ENCODE measurements around the gene UGDH. TPM values are rescaled to one million over a fixed set of nuclear protein-coding genes. Genes with fewer than 3 reads are reported as not detected.

Gene UGDH
- total RNA-seq, 2 donors from 2014 or later = 12.2 to 34.7 TPM

GRCh38 chr4:39565878-39566600, 38.8 kb upstream of the UGDH start:
- no peak for TF ChIP-seq CTCF (IDR thresholded peaks at IDR 0.05)
- H3K9me3 ChIP-seq = no peaks in the 10 kb centered on the region
- no peaks in the 10 kb centered on the region for H3K4me1 ChIP-seq
- peaks cover 12% of the 10 kb centered on the region for H3K36me3 ChIP-seq
- no peak for DNase-seq (ENCODE audit: low spot score)
- H3K4me3 ChIP-seq = no peak overlapping the region
- peak overlapping the region in 1 of 2 donors; percentile 27 for H3K27ac ChIP-seq
- no peaks in the 10 kb centered on the region for H3K27me3 ChIP-seq

GRCh38 chr4:39563346-39563847, 36.2 kb upstream of the UGDH start:
- TF ChIP-seq CTCF (IDR thresholded peaks at IDR 0.05) = no peak
- H3K27ac ChIP-seq = no peak overlapping the region
- no peaks in the 10 kb centered on the region for H3K27me3 ChIP-seq
- H3K4me3 ChIP-seq = no peak overlapping the region
- no peaks in the 10 kb centered on the region for H3K4me1 ChIP-seq
- DNase-seq (ENCODE audit: low spot score) = no peak
- no peaks in the 10 kb centered on the region for H3K9me3 ChIP-seq
- peaks cover 9% of the 10 kb centered on the region for H3K36me3 ChIP-seq

- no peak for TF ChIP-seq CTCF (IDR thresholded peaks at IDR 0.05)
- no peak for DNase-seq (ENCODE audit: low spot score)
- no peaks in the 10 kb centered on the region for H3K9me3 ChIP-seq
- peaks cover 9% of the 10 kb centered on the region for H3K36me3 ChIP-seq
- no peaks in the 10 kb centered on the region for H3K27me3 ChIP-seq
- no peak overlapping the region for H3K4me3 ChIP-seq
- no peaks in the 10 kb centered on the region for H3K4me1 ChIP-seq
- H3K27ac ChIP-seq = no peak overlapping the region
Measured at GRCh38 chr4:39562792-39563191, 35.6 kb upstream of the UGDH start.

GRCh38 chr4:39559626-39560025, 32.4 kb upstream of the UGDH start:
- no peak for TF ChIP-seq CTCF (IDR thresholded peaks at IDR 0.05)
- peak overlapping the region in 1 of 2 donors; percentile 53 for H3K27ac ChIP-seq

GRCh38 chr4:39555472-39555871, 28.2 kb upstream of the UGDH start:
- Histone ChIP-seq H3K9me3 (no peaks in the 10 kb centered on the region), H3K27me3 (no peaks in the 10 kb centered on the region), H3K4me3 (no peak overlapping the region), H3K27ac (no peak overlapping the region), H3K36me3 (peaks cover 15% of the 10 kb centered on the region), H3K4me1 (no peaks in the 10 kb centered on the region)
- TF ChIP-seq CTCF (IDR thresholded peaks at IDR 0.05) = no peak
- DNase-seq (ENCODE audit: low spot score) = no peak

More at GRCh38 chr4:39559626-39560025, 32.4 kb upstream of the UGDH start:
- Histone ChIP-seq H3K4me1 (no peaks in the 10 kb centered on the region), H3K9me3 (no peaks in the 10 kb centered on the region), H3K36me3 (peaks cover 6% of the 10 kb centered on the region), H3K27me3 (no peaks in the 10 kb centered on the region), H3K4me3 (no peak overlapping the region)
- peak; percentile 61 for DNase-seq (ENCODE audit: low spot score)

All from right atrium auricular region (tissue), 2 donors.